AG04450 (cell line): ENCODE data around the gene MSRB3. TPM values are rescaled to one million over a fixed set of nuclear protein-coding genes. Genes with fewer than 3 reads are reported as not detected.

Source experiments
- CTCF ChIA-PET: fragments of 300-600, 350-600 bp; formaldehyde crosslinking; extraction: SDS; loops from one replicate; lab custom pipeline; 2022; ENCODE audit warnings: antibody characterized with exemption, inconsistent platforms; lab: Charles Lee
- POLR2A ChIA-PET: fragments of 350-600 bp; formaldehyde crosslinking; extraction: SDS; loops from one replicate; lab custom pipeline; 2021; ENCODE audit warnings: antibody characterized with exemption, inconsistent platforms; lab: Yijun Ruan, JAX
- DNase-seq: peaks from one replicate; pipeline ENCODE4 v3.0.0-alpha.2; 2011; ENCODE audit warnings: low read depth, low spot score
- H3K27ac ChIP-seq: one replicate; pipeline ENCODE4 v1.5.1; 2012; ENCODE audit warnings: low read depth, low read length, control low read depth
- H3K27me3 ChIP-seq: one replicate; pipeline ENCODE4 v1.6.0; 2012; ENCODE audit warnings: low read length; ENCODE audit not compliant: control insufficient read depth, insufficient read depth
- H3K4me3 ChIP-seq: 2 replicates; pipeline ENCODE4 v1.5.1; 2011; ENCODE audit warnings: mild to moderate bottlenecking, low read depth, low read length, control low read depth
- H3K9me3 ChIP-seq: 2 replicates; pipeline ENCODE4 v1.5.1; 2012; ENCODE audit warnings: low read length; ENCODE audit not compliant: control insufficient read depth, insufficient read depth
- polyA plus RNA-seq: library from polyadenylated mRNA; depleted of rRNA; stranded (reverse); fragments of >200 nt; gene quantifications from 2 replicates; pipeline ENCODE4 v1.2.3, GENCODE V29; 2011
- TF ChIP-seq, protein P1 (sequence below): IDR thresholded peaks from 2 replicates; pipeline ENCODE4 v1.5.1; 2011; ENCODE audit warnings: low read depth, low read length, control low read depth, inconsistent platforms

The MSRB3 gene
- polyA plus RNA-seq, 1 experiment, result 75.6 TPM

DNA sequence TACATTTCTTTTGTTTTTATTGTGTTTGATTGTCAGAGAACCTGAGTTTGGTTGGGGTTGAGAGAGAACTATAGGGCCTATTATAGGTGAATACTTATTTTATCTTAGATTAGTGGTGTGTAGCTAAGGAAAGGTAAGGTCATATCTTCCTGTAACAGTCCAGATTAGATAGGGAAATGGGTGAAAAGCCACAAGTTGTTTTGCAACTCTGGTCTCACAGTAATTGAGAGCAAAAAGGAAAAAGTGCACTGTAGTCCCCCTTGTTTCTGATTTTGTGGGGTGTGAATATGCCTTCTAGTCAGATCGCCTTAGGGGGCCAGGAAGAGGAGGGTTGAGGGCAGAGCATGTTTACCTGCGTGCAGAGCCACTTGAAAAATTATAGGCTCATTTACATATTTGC lies 8.9 kb downstream of the MSRB3 start:
- no peaks in the 10 kb centered on the region for H3K9me3 ChIP-seq
- ChIA-PET CTCF (no interaction called here), POLR2A (no interaction called here)
- TF ChIP-seq, protein P1, sequence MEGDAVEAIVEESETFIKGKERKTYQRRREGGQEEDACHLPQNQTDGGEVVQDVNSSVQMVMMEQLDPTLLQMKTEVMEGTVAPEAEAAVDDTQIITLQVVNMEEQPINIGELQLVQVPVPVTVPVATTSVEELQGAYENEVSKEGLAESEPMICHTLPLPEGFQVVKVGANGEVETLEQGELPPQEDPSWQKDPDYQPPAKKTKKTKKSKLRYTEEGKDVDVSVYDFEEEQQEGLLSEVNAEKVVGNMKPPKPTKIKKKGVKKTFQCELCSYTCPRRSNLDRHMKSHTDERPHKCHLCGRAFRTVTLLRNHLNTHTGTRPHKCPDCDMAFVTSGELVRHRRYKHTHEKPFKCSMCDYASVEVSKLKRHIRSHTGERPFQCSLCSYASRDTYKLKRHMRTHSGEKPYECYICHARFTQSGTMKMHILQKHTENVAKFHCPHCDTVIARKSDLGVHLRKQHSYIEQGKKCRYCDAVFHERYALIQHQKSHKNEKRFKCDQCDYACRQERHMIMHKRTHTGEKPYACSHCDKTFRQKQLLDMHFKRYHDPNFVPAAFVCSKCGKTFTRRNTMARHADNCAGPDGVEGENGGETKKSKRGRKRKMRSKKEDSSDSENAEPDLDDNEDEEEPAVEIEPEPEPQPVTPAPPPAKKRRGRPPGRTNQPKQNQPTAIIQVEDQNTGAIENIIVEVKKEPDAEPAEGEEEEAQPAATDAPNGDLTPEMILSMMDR, result no peak
- no peak overlapping the region for H3K27ac ChIP-seq
- no peak for DNase-seq
- no peaks in the 10 kb centered on the region for H3K27me3 ChIP-seq
- no peak overlapping the region for H3K4me3 ChIP-seq

DNA sequence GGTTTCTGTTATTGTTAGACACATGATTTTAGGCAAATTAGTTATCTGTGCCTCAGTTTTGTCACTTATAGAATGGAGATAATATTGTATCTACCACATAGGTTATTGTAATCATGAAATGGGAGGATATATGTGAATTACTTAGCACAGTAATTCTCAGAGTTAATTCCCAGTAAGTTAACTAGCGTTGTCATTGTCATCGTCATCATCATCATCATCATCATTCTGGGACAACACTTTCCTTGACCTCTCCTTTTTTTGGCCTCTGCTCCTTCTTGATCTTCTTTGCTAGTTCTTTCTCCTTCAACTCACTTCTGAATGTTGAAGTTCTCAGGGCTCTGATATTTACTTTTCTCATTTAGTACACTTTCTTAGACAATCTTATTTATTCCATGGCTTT lies 13.8 kb downstream of the MSRB3 start:
- Histone ChIP-seq H3K27ac (no peak overlapping the region), H3K4me3 (no peak overlapping the region), H3K9me3 (no peaks in the 10 kb centered on the region), H3K27me3 (no peaks in the 10 kb centered on the region)
- TF ChIP-seq, protein P1, result no peak
- ChIA-PET POLR2A (no interaction called here), CTCF (no interaction called here)
- no peak for DNase-seq

DNA sequence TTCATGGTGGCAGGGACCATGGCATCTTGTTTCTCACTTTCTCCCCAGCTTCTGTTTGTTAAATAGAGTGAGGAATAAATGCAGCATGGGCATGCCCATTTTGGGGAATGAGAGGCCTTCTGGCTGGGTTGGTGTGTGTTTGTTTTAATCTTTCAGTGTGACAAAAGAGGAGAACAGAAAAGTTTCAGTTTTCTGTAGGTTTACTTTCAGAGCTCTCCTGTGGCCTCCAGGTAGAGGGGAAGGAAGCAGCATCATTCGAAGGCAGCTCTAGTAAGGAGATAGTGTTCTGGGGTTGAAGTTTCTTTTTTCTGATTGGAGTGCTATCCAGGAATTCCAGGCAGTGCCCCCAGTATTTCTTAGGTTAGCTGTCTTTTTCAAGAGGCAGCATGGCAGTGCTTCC lies 15.3 kb downstream of the MSRB3 start:
- ChIA-PET CTCF (interaction anchor here (0.6 to 1.1 kb wide), 2 partner anchors 8 to 814 kb away, joined by 3 read pairs; no protein-coding TSS in a partner anchor), POLR2A (no interaction called here)
- Histone ChIP-seq H3K4me3 (no peak overlapping the region), H3K27ac (no peak overlapping the region), H3K9me3 (no peaks in the 10 kb centered on the region), H3K27me3 (no peaks in the 10 kb centered on the region)
- TF ChIP-seq, protein P1, result no peak
- no peak for DNase-seq

DNA sequence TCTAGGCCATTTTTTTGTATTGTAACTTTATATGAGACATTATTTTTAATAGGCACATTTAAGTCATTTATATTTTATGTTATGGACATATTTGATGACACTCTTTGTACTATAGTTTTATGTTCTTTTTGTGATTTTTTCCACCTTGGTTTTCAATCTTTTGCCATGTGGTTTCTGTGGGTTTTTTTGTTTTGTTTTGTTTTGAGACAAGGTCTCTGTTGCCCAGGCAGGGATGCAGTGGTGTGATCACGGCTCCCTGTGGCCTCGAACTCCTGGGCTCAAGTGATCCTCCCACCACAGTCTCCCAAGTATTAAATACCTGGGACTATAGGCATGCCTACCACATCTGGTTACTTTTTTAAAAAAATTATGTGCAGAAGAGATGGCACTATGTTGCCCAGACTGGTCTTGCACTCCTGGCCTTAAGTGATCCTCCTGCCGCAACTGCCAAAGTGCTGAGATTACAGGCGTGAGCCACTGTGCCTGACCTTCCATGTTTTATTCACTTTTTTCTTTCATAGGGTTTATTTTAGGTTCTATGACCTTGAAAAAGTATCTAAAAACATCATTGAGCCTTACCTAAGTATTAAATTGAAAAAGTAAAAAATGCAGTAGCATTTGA lies 16.3 kb downstream of the MSRB3 start:
- Histone ChIP-seq H3K4me3 (no peak overlapping the region), H3K27ac (no peak overlapping the region), H3K9me3 (no peaks in the 10 kb centered on the region), H3K27me3 (no peaks in the 10 kb centered on the region)
- TF ChIP-seq, protein P1, result no peak
- POLR2A ChIA-PET, result no interaction called here
- DNase-seq, result no peak
- CTCF ChIA-PET, result interaction anchor here (0.6 kb wide), 1 partner anchor 813 kb away, joined by 3 read pairs; no protein-coding TSS in a partner anchor

DNA sequence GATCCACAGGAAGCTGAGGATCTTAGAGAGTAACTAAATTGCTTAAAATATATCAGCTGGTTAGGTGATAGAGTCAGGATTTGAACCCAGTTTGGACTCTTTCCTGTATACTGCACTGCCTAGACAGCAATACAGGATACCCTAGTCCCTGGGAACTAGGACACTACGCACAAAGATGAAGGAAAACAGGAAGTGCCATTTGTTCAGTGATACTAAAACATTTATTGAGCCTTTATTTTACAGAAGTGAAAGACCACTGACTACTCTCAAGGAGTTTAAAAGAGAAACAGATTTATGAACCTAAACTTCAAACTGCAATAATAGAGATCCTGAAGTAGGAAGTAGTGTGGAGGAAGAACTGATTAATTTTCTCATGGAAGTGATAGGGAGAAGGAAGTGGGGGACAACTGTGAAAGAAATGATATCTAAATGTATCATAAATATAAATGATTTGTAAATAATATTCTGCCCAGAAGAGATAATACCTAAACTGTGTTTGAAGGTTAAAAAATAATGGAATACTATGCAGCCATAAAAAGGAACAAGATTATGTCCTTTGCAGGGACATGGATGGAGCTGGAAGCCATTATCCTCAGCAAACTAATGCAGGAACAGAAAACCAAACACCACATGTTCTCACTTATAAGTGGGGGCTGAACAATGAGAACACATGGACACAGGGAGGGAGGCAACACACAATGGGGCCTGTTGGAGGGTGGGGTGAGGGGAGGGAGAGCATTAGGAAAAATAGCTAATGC lies 18.2 kb downstream of the MSRB3 start:
- no peak for DNase-seq
- H3K27ac ChIP-seq, result no peak overlapping the region
- no peak overlapping the region for H3K4me3 ChIP-seq
- TF ChIP-seq, protein P1, result no peak
- POLR2A ChIA-PET, result no interaction called here
- CTCF ChIA-PET, result no interaction called here
- no peaks in the 10 kb centered on the region for H3K9me3 ChIP-seq
- no peaks in the 10 kb centered on the region for H3K27me3 ChIP-seq
